ENCODE results near the gene KRT80.
A peak's percentile ranks its signal among the peaks of the same experiment; 100 is the strongest.

The KRT80 gene

DNA sequence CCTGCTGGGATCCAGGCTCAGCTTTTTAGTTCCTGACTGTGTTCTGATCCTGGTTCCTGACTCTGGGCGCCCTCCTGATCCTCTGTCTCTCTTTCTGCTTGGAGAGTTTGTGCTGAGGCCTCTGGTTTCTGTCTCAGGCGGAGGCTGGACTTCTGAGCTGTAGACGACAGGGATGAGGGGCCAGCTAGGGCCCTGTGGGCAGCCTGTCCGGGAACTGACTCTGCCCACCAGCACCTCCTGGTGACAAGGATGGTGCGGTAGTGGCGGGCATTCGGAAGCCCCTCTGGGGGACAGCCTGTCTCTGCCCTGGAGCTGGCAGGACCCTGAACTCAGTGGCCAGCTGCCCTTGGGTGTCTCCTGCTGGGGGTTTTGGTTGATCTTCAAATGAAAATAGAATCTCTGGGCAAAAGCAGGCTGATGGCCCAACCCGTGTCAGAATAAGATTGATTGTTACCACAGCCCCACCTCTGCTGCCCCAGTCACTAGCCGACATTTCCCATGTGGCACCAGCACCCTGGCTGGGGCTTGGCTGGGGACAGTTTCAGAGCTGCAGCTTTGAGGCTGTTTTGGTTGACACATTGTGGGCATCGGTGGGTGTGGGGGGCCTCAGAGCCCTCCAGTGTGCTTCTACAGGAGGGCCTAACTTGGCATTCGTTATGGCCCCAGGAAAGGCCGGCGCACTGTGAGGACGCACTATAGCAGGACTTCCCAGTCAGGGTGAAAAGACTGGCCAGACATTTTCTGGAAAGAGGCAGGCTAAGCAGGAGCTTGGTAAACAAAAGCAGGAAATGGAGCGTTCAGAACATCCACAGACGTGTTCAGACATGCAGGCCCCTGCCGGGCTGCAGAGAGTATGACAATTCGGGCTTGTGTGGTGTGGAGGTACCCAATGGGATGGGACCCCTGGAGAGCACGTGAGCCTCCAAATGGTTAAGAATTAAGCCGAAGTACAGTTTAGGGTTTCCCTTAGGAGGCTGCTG, 16.2 kb downstream of the KRT80 start:
- DNase-seq: no peak

DNA sequence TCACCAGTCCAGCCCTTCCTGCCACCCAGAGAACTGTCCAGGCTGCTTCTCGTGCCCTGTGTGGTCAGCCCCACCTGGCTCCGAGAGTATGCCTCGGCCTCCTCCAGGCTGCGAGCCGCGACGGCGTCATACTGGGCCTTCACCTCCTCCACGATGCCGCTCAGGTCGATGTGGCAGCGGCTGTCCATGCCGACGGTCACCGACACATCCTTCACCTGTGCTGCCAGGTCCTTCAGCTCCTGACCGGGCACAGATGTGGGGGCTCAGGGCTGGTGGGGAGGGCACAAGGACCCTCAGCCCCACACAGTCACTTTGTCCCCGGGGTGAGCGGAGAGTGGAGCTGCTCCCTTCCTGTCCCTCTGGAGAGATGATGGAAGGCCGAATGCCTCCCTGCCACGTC, 18.3 kb downstream of the KRT80 start:
- DNase-seq: no peak

- DNase-seq: no peak
Observed at GRCh38 chr12:52172956-52173355, 18.9 kb downstream of the KRT80 start.

DNA sequence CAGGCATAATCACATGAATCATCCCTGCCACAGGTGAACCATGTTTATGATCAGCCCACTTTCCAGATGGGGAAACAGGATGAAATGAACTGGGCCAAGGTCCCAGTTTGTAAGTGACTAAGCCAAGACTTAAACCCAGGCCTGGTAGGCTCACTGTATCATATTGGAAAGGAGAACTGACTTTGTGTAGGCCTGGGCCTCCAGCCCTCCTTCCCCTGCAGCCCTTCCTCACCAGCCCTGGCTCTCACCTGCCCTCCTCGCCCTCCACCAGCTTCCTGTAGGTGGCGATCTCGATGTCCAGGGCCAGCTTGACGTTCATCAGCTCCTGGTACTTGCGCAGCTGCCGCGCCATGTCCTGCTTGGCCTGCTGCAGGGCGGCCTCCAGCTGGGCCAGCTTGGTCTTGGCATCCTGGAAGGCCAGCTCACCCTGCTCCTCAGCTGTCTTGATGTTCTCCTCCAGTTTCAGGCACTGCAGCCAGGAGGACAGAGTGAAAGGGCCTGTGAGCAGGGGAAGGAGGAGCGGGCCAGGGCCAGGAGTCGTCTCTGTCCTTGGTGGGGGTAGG, 19.8 kb downstream of the KRT80 start:
- no peak for DNase-seq

DNA sequence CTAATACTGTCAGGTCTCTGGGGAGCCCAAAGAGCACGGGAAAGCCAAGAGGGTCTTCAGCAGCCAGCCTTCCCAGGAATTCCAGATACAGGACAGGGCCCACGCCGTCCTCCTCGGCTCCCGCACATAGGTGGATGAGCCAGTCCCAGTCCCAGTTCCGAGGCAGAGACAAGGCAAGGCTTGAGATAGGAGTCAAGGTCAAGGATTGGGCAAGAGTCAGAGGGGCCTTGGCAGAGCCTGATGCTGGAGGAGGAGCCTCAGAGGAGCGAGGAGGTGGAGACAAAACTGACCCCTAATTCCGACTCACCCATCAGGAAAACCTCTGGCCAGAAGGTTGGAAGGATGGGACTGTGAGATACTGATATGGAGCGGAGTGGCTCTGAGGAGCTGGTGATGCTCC, 21.0 kb downstream of the KRT80 start:
- DNase-seq: no peak

DNA sequence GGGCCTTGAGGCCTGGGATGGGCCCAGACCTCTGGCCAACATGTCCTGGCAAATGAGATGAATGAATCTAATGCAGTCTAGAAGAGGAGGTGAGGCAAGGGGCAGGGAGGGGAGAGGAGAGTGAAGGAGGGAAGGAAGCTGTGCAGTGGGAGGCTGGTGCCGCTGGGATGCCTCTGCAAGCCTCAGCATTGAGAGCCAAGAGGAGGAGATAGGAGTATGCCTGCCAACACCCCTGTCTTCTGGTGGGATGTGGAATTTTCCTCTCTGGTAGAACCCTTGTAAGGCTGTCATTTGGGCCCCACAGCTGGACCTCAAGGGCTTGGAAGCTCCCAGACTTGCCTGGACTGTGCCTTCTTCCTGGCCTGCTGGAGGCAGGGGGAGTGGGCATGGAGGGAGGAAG, 21.9 kb downstream of the KRT80 start:
- DNase-seq: no peak

GRCh38 chr12:52168019-52168717, 23.6 kb downstream of the KRT80 start:
- DNase-seq: no peak

DNA sequence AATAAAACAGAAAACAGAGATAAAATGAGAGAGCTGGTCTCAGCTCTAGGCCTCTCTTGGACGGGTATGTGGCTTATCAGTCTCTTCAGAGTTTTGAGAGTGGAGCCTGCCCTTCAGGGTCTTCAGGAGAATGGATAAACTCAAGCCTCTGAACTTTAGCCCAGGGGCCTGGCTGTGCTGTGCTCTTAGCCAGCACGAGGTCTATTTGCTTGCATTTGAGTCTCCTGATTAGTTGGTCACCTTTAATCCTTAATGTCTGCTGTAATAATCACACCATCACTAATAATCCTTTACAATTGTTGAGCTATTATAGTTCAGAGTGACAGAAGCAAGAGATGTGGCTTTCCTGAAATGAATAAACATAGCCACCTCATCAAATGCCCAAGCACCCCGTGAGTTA, 24.3 kb downstream of the KRT80 start:
- no peak for DNase-seq

DNA sequence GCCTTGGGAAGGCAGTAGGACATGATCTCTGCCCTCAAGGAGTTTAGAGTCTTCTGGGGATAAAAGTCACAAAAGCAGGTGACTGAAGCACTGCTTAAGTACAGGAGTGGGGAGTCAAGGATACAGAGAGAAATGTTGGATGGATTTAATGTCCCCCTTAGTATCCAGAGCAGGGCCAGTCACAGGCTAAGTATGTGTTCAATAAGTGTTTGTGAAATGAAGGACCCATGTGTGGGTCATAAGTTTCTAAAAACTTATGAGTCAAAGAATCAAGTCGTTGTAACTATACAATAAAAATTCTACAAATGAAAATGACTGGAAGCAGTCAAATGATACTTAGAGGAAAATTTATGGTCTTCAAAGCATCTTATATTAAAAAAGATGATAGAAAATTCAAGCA, 25.1 kb downstream of the KRT80 start:
- DNase-seq: no peak

- DNase-seq: no peak
Observed at GRCh38 chr12:52165096-52165855, 26.5 kb downstream of the KRT80 start.

- DNase-seq: no peak
Observed at GRCh38 chr12:52164624-52165023, 27.2 kb downstream of the KRT80 start.

- no peak for DNase-seq
Observed at GRCh38 chr12:52162981-52163380, 28.8 kb downstream of the KRT80 start.

DNA sequence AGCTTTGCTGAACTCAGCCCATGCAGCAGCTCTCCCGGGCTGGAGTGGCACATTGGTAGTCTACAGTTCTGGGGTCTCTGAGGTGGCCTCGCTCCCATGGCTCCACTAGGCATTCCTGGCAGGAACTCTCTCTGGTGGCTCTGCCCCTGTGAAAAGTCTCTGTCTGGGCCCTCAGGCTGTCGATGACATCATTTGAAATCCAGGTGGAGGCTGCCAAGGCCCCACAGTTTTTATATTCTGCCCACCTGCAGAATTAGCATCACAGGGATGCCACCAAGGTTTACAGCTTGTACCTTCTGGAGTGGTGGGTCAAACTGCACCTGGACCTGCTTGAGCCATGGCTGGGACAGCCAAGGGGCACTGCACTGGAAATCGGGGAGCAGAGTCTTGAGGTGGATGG, 31.6 kb downstream of the KRT80 start:
- no peak for DNase-seq

GRCh38 chr12:52157566-52158150, 34.2 kb downstream of the KRT80 start:
- no peak for DNase-seq

- DNase-seq: peak; percentile 76
Observed at GRCh38 chr12:52156757-52157565, 34.9 kb downstream of the KRT80 start.

GRCh38 chr12:52156311-52156710, 35.5 kb downstream of the KRT80 start:
- DNase-seq: no peak

DNA sequence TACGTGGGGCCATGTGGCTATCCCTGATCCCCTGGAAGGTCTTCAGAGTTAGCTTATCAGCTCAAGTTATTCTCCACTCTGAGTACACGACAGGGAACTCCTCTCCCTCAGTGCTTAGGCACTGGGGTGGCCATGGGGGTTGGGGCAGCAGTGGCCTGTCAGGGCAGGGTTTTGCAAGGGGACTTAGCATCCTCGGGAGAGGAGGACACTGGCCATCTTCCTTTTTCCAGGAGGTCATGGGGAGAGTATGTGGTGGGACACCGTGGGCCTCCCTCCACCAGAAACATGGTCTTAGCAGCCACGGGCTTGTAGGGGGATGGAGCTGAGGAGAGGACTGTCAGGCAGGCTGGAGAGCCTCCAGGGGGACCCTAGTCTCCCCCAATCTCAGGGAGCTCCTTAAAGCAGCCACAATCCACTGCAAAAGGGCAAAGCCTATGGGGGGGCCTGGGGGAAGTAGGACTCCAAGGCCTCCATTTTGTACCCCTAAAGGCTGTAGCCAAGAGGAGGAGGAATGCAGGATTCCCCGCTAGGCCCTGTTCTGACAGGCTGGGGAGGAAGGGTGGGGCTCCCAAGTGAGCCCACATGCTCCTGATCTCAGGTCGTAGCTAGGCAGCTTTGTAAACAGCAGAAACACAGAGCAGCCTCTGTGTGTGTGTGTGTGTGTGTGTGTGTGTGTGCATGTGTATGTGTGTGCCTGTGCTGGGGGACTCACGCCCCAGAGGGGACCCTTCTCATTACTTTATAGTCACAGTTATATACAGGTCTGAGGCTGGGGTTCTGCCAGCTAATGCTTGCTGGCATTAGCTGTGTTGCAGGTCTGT, 36.6 kb downstream of the KRT80 start:
- DNase-seq: no peak

DNA sequence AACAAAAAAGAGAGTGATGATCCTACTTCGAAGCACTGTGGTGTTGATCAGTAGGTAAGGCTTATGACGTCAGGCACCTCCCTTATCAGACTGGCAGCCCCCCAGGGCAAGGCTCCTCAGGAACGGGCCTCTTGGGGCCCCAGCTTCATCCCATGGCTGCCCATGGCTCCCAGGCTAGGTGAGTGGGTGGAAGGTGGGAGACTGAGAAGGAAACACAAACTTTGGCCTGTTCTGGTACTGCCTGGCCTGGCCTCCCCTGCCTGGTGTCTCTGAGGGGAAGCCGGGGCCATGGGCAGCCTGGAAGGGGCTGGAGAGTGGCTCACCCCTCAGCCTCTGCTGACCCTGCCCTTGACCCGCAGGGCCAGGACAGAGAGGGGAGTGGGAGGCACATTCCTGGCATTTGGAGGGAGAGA, 38.9 kb downstream of the KRT80 start:
- no peak for DNase-seq

DNA sequence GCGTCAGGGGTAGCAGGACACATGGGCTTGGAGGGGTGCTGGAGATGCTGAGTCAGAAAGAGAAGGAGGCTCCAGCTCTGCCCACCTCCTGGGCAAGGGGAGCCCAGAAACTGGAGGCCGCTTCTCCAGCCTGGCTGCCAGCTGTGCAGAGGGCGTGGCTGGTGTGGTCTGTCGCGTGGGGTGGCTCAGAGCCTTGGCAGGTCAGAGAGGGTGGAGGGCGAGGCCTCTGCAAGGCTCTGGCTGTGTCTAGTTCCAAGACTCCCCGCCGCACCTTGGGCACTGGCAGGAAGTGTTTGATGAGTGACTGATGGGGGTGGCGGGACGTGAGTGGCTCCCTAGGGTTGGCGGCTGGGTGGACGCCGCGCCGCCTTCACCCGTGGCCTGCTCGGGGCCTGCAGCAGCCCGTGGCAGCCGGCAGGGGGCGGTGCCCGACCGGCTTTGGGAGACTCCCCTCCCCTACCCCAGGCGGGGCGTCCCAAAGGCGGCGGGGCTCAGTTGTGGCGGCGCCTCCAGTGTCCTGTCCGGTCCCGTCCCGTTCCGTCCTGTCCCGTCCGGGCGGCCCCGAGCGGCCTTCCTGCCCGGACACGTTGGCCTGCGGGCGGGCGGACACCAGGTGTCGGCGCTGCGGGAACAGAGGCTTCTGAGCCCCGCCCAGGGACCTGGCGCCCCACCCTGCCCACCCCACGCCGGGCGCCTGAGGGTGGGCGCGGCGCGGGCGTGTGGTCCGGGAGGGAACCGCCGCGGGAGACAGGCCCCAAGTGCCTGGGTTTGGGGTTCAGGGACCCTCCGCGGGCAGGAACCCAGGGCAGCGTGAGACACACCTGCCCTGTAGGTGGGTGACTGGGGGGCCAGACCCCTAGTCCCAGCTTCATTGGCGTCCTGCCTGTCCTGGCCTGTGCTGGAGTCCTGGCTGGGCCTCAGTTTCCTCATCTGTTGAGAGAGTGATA, 39.7 kb downstream of the KRT80 start:
- peak; percentile 76 for DNase-seq
